HCT116 (cell line): ENCODE data around the gene MFAP3L.

Experiments used
- CTCF ChIP-seq, 3 experiments: fragments of 200-600 bp in 1 of 3; sonication (generic) in 1 of 3; IDR thresholded peaks in 2 of 3; conservative IDR thresholded peaks in 1 of 3; 2 replicates each; pipeline ENCODE4 v1.5.1; 2012 to 2017; ENCODE audit warnings: low read depth in 2 of 3, low read length in 2 of 3, antibody characterized with exemption in 1 of 3, borderline replicate concordance in 1 of 3, control low read depth in 1 of 3, mild to moderate bottlenecking in 1 of 3, mixed read lengths in 1 of 3, mixed run types in 1 of 3, moderate library complexity in 1 of 3; ENCODE audit not compliant: insufficient read depth in 1 of 3
- POLR2AphosphoS5 ChIP-seq: IDR thresholded peaks from 2 replicates; pipeline ENCODE4 v1.6.1; 2011; ENCODE audit warnings: mild to moderate bottlenecking, low read depth, low read length, moderate library complexity
- RAD21 ChIP-seq: IDR thresholded peaks from 2 replicates; pipeline ENCODE4 v1.6.1; 2012; ENCODE audit warnings: low read depth, mild to moderate bottlenecking
- SIN3A ChIP-seq: IDR thresholded peaks from 2 replicates; pipeline ENCODE4 v1.6.1; 2012; ENCODE audit warnings: low read depth
- TF ChIP-seq, protein P1 (sequence below): IDR thresholded peaks from 2 replicates; pipeline ENCODE4 v1.6.1; 2012; ENCODE audit warnings: low read depth

GRCh38 chr4:169986369-169986768 is 39.8 kb downstream of the MFAP3L start:
- TF ChIP-seq RAD21 (no peak), CTCF (IDR thresholded peaks at IDR 0.05 in 2 of 3, conservative IDR thresholded peaks at IDR 0.05 in 1 of 3; ENCODE audit: borderline replicate concordance in 1 of 3, insufficient read depth in 1 of 3, low read depth in 2 of 3, low read length in 2 of 3) (no peak), POLR2AphosphoS5 (no peak), SIN3A (no peak)
- TF ChIP-seq, protein P1, sequence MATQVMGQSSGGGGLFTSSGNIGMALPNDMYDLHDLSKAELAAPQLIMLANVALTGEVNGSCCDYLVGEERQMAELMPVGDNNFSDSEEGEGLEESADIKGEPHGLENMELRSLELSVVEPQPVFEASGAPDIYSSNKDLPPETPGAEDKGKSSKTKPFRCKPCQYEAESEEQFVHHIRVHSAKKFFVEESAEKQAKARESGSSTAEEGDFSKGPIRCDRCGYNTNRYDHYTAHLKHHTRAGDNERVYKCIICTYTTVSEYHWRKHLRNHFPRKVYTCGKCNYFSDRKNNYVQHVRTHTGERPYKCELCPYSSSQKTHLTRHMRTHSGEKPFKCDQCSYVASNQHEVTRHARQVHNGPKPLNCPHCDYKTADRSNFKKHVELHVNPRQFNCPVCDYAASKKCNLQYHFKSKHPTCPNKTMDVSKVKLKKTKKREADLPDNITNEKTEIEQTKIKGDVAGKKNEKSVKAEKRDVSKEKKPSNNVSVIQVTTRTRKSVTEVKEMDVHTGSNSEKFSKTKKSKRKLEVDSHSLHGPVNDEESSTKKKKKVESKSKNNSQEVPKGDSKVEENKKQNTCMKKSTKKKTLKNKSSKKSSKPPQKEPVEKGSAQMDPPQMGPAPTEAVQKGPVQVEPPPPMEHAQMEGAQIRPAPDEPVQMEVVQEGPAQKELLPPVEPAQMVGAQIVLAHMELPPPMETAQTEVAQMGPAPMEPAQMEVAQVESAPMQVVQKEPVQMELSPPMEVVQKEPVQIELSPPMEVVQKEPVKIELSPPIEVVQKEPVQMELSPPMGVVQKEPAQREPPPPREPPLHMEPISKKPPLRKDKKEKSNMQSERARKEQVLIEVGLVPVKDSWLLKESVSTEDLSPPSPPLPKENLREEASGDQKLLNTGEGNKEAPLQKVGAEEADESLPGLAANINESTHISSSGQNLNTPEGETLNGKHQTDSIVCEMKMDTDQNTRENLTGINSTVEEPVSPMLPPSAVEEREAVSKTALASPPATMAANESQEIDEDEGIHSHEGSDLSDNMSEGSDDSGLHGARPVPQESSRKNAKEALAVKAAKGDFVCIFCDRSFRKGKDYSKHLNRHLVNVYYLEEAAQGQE: no peak
